ENCODE measurements around the gene ZNF618. TPM values are rescaled to one million over a fixed set of nuclear protein-coding genes. Genes with fewer than 3 reads are reported as not detected.

Gene ZNF618
- total RNA-seq, 2 experiments from 2014 or later = not detected

GRCh38 chr9:113928269-113928668 lies 52.2 kb downstream of the ZNF618 start:
- Histone ChIP-seq H3K79me2 (ENCODE audit: insufficient read depth, low read depth, low read length) (no peaks in the 10 kb centered on the region), H4K20me1 (ENCODE audit: insufficient read depth, low read length) (no peaks in the 10 kb centered on the region), H3K4me3 (ENCODE audit: low read depth, low read length, poor library complexity, severe bottlenecking) (no peak overlapping the region), H2AFZ (ENCODE audit: low read length) (no peak overlapping the region), H3K4me2 (ENCODE audit: low read length) (no peak overlapping the region), H3K9me2 (ENCODE audit: insufficient read depth, low read length) (no peaks in the 10 kb centered on the region), H3K9me3 (ENCODE audit: low read length) (no peaks in the 10 kb centered on the region), H3K27ac (ENCODE audit: low read depth, low read length, poor library complexity, severe bottlenecking) (no peak overlapping the region), H3K4me1 (ENCODE audit: insufficient read depth, low read length, poor library complexity, severe bottlenecking) (no peaks in the 10 kb centered on the region), H3K36me3 (ENCODE audit: insufficient read depth, low read length) (no peaks in the 10 kb centered on the region)
- ChIA-PET CTCF (ENCODE audit: unreplicated experiment) (no interaction called here), POLR2A (no interaction called here)
- intact Hi-C loops (cut with micrococcal nuclease; ENCODE audit: unreplicated experiment) = no loop called here
- DNase-seq (ENCODE audit: low spot score) = no peak
- TF ChIP-seq CTCF (conservative IDR thresholded peaks at IDR 0.05; ENCODE audit: low read length) (no peak), EZH2phosphoT487 (IDR thresholded peaks at IDR 0.05; ENCODE audit: borderline replicate concordance, low read depth, low read length) (no peak)
- no TSS peak for BruUV-seq (replicated peaks)

DNA sequence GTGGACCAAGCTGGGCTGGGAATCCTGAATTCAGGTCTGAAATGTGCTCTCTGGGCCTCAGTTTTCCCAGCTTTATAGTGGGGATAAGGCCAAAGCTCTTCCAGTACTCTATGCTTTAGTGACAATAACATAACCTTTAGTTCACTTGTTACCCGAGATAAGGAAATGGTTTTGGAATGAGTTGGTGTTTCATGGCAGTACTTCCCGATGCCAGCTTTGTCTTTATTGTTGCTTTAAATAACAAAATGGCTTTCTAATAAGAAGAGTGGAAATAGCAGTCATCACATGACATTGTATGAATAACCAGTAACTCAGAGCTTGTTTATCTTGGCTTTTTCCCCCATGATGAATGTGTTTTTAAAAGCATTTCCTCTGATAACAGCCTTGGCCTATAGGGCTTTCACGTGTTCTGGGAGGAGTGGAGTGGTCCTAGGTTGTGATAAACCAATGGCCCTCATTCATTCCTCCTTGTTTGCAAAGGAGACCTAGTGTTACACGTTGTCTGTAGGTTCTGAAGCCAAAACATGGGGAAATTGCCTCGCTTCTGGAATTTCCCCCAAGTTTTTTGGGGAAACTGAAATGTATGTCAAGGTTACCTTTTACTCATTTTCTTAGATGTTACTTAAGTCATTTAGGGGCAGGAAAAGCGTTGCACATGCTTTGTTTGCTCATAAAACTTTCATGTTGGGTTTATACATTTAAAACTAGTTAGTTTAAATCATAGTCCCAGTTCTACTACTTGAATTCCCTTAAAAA lies 53.7 kb downstream of the ZNF618 start:
- Histone ChIP-seq H3K4me2 (ENCODE audit: low read length) (no peak overlapping the region), H3K27ac (ENCODE audit: low read depth, low read length, poor library complexity, severe bottlenecking) (no peak overlapping the region), H3K9me3 (ENCODE audit: low read length) (no peaks in the 10 kb centered on the region), H3K36me3 (ENCODE audit: insufficient read depth, low read length) (no peaks in the 10 kb centered on the region), H3K9me2 (ENCODE audit: insufficient read depth, low read length) (no peaks in the 10 kb centered on the region), H3K4me3 (ENCODE audit: low read depth, low read length, poor library complexity, severe bottlenecking) (no peak overlapping the region), H2AFZ (ENCODE audit: low read length) (no peak overlapping the region), H3K4me1 (ENCODE audit: insufficient read depth, low read length, poor library complexity, severe bottlenecking) (no peaks in the 10 kb centered on the region), H4K20me1 (ENCODE audit: insufficient read depth, low read length) (no peaks in the 10 kb centered on the region), H3K79me2 (ENCODE audit: insufficient read depth, low read depth, low read length) (no peaks in the 10 kb centered on the region)
- DNase-seq (ENCODE audit: low spot score) = no peak
- CTCF ChIA-PET (ENCODE audit: unreplicated experiment) = no interaction called here
- TF ChIP-seq CTCF (conservative IDR thresholded peaks at IDR 0.05; ENCODE audit: low read length) (no peak), EZH2phosphoT487 (IDR thresholded peaks at IDR 0.05; ENCODE audit: borderline replicate concordance, low read depth, low read length) (no peak)
- intact Hi-C loops (cut with micrococcal nuclease; ENCODE audit: unreplicated experiment) = no loop called here
- BruUV-seq (replicated peaks) = no TSS peak
- POLR2A ChIA-PET = no interaction called here

DNA sequence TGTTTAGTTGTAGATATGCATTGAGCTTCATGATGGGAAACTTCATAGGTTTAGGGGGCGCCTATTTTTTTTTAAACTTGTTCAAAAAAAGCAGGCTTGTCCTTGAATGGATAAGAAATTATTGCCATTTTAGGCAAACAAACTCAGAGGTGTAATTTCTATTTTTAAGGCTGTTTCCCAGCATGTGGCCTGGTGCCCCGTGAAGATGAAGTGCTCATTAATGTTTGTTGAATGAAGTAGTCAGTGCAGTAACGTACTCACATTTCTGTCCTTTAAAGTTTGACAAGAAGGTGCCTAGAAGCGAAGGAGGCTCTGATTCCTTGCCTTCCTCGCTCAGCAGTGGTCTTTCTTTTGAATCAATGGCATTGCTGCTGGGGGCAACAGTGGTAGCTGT lies 54.3 kb downstream of the ZNF618 start:
- no peaks in the 10 kb centered on the region for H4K20me1 ChIP-seq (ENCODE audit: insufficient read depth, low read length)
- H3K79me2 ChIP-seq (ENCODE audit: insufficient read depth, low read depth, low read length) = no peaks in the 10 kb centered on the region
- no TSS peak for BruUV-seq (replicated peaks)
- TF ChIP-seq EZH2phosphoT487 (IDR thresholded peaks at IDR 0.05; ENCODE audit: borderline replicate concordance, low read depth, low read length) (no peak), CTCF (conservative IDR thresholded peaks at IDR 0.05; ENCODE audit: low read length) (no peak)
- H3K4me1 ChIP-seq (ENCODE audit: insufficient read depth, low read length, poor library complexity, severe bottlenecking) = no peaks in the 10 kb centered on the region
- H2AFZ ChIP-seq (ENCODE audit: low read length) = no peak overlapping the region
- CTCF ChIA-PET (ENCODE audit: unreplicated experiment) = no interaction called here
- no peaks in the 10 kb centered on the region for H3K36me3 ChIP-seq (ENCODE audit: insufficient read depth, low read length)
- DNase-seq (ENCODE audit: low spot score) = no peak
- H3K9me3 ChIP-seq (ENCODE audit: low read length) = no peaks in the 10 kb centered on the region
- intact Hi-C loops (cut with micrococcal nuclease; ENCODE audit: unreplicated experiment) = no loop called here
- H3K4me3 ChIP-seq (ENCODE audit: low read depth, low read length, poor library complexity, severe bottlenecking) = no peak overlapping the region
- H3K9me2 ChIP-seq (ENCODE audit: insufficient read depth, low read length) = no peaks in the 10 kb centered on the region
- H3K27ac ChIP-seq (ENCODE audit: low read depth, low read length, poor library complexity, severe bottlenecking) = no peak overlapping the region
- POLR2A ChIA-PET = no interaction called here
- no peak overlapping the region for H3K4me2 ChIP-seq (ENCODE audit: low read length)
